ENCODE measurements around the gene SLC51A. TPM values are rescaled to one million over a fixed set of nuclear protein-coding genes. Genes with fewer than 3 reads are reported as not detected.
"Not testable (repeated sequence)": the region's sequence is repeated elsewhere in the genome, so short reads cannot be mapped to it uniquely, and the experiment has no call there.

The SLC51A gene
- total RNA-seq, 2 donors from 2014 or later, result 0.35 TPM; not detected in 1

- Histone ChIP-seq H3K4me1 (no peaks in the 10 kb centered on the region), H3K27me3 (no peaks in the 10 kb centered on the region), H3K4me3 (no peak overlapping the region), H3K27ac (no peak overlapping the region), H3K36me3 (peaks cover 35% of the 10 kb centered on the region), H3K9me3 (no peaks in the 10 kb centered on the region)
- TF ChIP-seq CTCF (IDR thresholded peaks at IDR 0.05), result no peak
- no peak for DNase-seq (ENCODE audit: low spot score)
These were observed 19.9 kb downstream of the SLC51A start for GRCh38 chr3:196236223-196236622.

DNA sequence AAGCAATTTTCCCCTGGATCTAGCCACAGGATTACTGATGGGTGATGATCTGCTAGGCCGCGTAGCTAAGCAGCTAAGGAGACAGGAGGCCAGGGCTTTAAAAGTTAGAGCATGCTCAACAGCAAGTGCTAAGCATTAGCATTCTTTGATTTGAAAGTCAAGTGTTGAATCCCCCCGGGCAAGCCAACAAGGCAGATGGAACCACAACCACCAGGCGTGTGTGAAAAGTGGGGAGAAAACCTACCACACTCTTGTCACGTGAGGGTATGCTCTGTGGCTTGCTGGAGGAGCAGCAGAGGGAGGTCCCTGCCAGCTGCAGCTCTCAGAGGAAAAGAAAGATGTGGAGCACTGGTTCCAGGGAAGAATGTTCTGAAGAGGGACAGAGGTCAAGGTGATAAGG, 20.9 kb downstream of the SLC51A start:
- H3K36me3 ChIP-seq, result peaks cover 45% of the 10 kb centered on the region
- no peaks in the 10 kb centered on the region for H3K9me3 ChIP-seq
- DNase-seq (ENCODE audit: low spot score), result no peak
- no peak for TF ChIP-seq CTCF (IDR thresholded peaks at IDR 0.05)
- H3K4me3 ChIP-seq, result no peak overlapping the region
- no peaks in the 10 kb centered on the region for H3K27me3 ChIP-seq
- no peaks in the 10 kb centered on the region for H3K4me1 ChIP-seq
- no peak overlapping the region for H3K27ac ChIP-seq

GRCh38 chr3:196238612-196239560, 22.6 kb downstream of the SLC51A start:
- no peak overlapping the region for H3K27ac ChIP-seq

GRCh38 chr3:196240424-196240823, 24.1 kb downstream of the SLC51A start:
- no peak for TF ChIP-seq CTCF (IDR thresholded peaks at IDR 0.05)
- Histone ChIP-seq H3K9me3 (no peaks in the 10 kb centered on the region), H3K4me3 (no peak overlapping the region), H3K4me1 (no peaks in the 10 kb centered on the region), H3K27ac (no peak overlapping the region), H3K27me3 (no peaks in the 10 kb centered on the region), H3K36me3 (peaks cover 58% of the 10 kb centered on the region)
- DNase-seq (ENCODE audit: low spot score), result no peak

More at GRCh38 chr3:196238612-196239560, 22.6 kb downstream of the SLC51A start:
- DNase-seq (ENCODE audit: low spot score), result no peak
- no peak for TF ChIP-seq CTCF (IDR thresholded peaks at IDR 0.05)
- H3K4me1 ChIP-seq, result no peaks in the 10 kb centered on the region
- no peaks in the 10 kb centered on the region for H3K9me3 ChIP-seq
- peaks cover 51% of the 10 kb centered on the region for H3K36me3 ChIP-seq
- H3K4me3 ChIP-seq, result no peak overlapping the region
- H3K27me3 ChIP-seq, result no peaks in the 10 kb centered on the region

DNA sequence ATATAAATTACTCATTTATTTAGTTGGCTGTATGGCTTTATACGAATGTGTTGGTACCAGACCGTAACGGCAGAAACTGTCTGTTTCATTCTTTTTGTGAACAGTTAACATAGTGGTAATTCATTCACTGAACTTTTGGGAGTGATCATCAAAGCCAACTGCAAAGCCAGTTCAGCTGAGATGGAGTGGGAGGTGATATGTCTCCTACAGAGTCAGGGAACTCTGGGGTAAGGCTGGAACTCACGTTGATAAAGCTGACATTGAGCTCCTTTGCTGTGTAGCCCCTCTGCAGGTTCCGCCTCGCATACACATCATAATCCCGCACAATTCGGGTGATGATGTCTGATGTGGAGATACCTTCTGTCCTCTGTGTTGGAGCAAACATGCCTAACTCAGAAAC, 25.4 kb downstream of the SLC51A start:
- H3K27me3 ChIP-seq, result no peaks in the 10 kb centered on the region
- no peak overlapping the region for H3K27ac ChIP-seq
- no peaks in the 10 kb centered on the region for H3K4me1 ChIP-seq
- no peak for TF ChIP-seq CTCF (IDR thresholded peaks at IDR 0.05)
- no peak overlapping the region for H3K4me3 ChIP-seq
- H3K36me3 ChIP-seq, result peaks cover 69% of the 10 kb centered on the region
- no peak for DNase-seq (ENCODE audit: low spot score)
- no peaks in the 10 kb centered on the region for H3K9me3 ChIP-seq

DNA sequence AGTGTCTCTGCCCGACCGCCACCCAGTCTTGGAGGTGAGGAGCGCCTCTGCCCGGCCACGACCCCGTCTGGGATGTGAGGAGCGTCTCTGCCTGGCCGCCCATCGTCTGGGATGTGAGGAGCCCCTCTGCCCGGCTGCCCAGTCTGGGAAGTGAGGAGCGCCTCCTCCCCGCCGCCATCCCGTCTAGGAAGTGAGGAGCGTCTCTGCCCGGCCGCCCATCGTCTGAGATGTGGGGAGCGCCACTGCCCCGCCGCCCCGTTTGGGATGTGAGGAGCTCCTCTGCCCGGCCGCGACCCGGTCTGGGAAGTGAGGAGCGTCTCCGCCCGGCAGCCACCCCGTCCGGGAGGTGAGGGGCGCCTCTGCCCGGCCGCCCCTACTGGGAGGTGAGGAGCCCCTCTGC, 27.8 kb downstream of the SLC51A start:
- not testable (repeated sequence) for H3K27ac ChIP-seq; H3K9me3 ChIP-seq; DNase-seq (ENCODE audit: low spot score); H3K27me3 ChIP-seq; H3K4me1 ChIP-seq; H3K4me3 ChIP-seq
- peaks cover 58% of the 10 kb centered on the region for H3K36me3 ChIP-seq
